ENCODE measurements around the gene CALML3. TPM values are rescaled to one million over a fixed set of nuclear protein-coding genes. Genes with fewer than 3 reads are reported as not detected.

CALML3 gene
- total RNA-seq, 4 donors from 2014 or later, result 0.24 TPM; not detected in 3

- intact Hi-C loops (cut with DNase I), result no loop called here
- no peak for DNase-seq
Measured at GRCh38 chr10:5502571-5503476, 21.9 kb upstream of the CALML3 start.

GRCh38 chr10:5503477-5503835 is 21.3 kb upstream of the CALML3 start:
- Histone ChIP-seq H3K27me3 (no peaks in the 10 kb centered on the region), H3K9me3 (no peaks in the 10 kb centered on the region), H3K36me3 (no peaks in the 10 kb centered on the region), H3K4me3 (replicated peaks in 1 of 3) (no peak overlapping the region), H3K4me1 (peaks cover 45 to 62% of the 10 kb centered on the region in 2 donors), H3K27ac (peak overlapping the region; percentile 63 to 94 (median 91))
- intact Hi-C loops (cut with DNase I), result no loop called here
- TF ChIP-seq POLR2A (IDR thresholded peaks at IDR 0.05), result peak in 1 of 2 donors; percentile 30
- TF ChIP-seq CTCF (IDR thresholded peaks at IDR 0.05), result no peak
- peak; percentile 90 to 91 for DNase-seq
- 38 to 44% methylated on average over 3 of the region's 3 CpGs for WGBS, 2 donors

More at GRCh38 chr10:5502571-5503476, 21.9 kb upstream of the CALML3 start:
- H3K4me3 ChIP-seq (replicated peaks in 1 of 3), result no peak overlapping the region
- H3K27ac ChIP-seq, result peak overlapping the region; percentile 80 to 94 (median 91)
- H3K36me3 ChIP-seq, result no peaks in the 10 kb centered on the region
- no peaks in the 10 kb centered on the region for H3K9me3 ChIP-seq
- peaks cover 42 to 58% of the 10 kb centered on the region in 2 donors for H3K4me1 ChIP-seq
- H3K27me3 ChIP-seq, result no peaks in the 10 kb centered on the region
- 54 to 64% methylated on average over 11 to 14 of the region's 14 CpGs for WGBS, 2 donors
- TF ChIP-seq POLR2A (IDR thresholded peaks at IDR 0.05), result no peak
- TF ChIP-seq CTCF (IDR thresholded peaks at IDR 0.05), result no peak

- H3K4me3 ChIP-seq (replicated peaks in 1 of 3), result no peak overlapping the region
- DNase-seq, result peak; percentile 31 to 45
- 72 to 77% methylated on average over 16 to 18 of the region's 18 CpGs for WGBS, 2 donors
- H3K27me3 ChIP-seq, result no peaks in the 10 kb centered on the region
- H3K9me3 ChIP-seq, result no peaks in the 10 kb centered on the region
- H3K4me1 ChIP-seq, result peaks cover 45 to 62% of the 10 kb centered on the region in 2 donors
- H3K36me3 ChIP-seq, result no peaks in the 10 kb centered on the region
- intact Hi-C loops (cut with DNase I), result no loop called here
- no peak for TF ChIP-seq POLR2A (IDR thresholded peaks at IDR 0.05)
- no peak for TF ChIP-seq CTCF (IDR thresholded peaks at IDR 0.05)
- peak overlapping the region; percentile 63 to 94 (median 85) for H3K27ac ChIP-seq
Measured at GRCh38 chr10:5504146-5505072, 20.4 kb upstream of the CALML3 start.

GRCh38 chr10:5506246-5506645 is 18.5 kb upstream of the CALML3 start:
- H3K27ac ChIP-seq, result peak overlapping the region in 1 of 3 donors; percentile 75
- no peak overlapping the region for H3K4me3 ChIP-seq (replicated peaks in 1 of 3)
- intact Hi-C loops (cut with DNase I), result no loop called here
- DNase-seq, result peak in 1 of 2 donors; percentile 28
- no peaks in the 10 kb centered on the region for H3K9me3 ChIP-seq
- WGBS, 2 donors, result 66 to 68% methylated on average over 2 of the region's 2 CpGs
- H3K27me3 ChIP-seq, result no peaks in the 10 kb centered on the region
- TF ChIP-seq POLR2A (IDR thresholded peaks at IDR 0.05) (no peak), CTCF (IDR thresholded peaks at IDR 0.05) (no peak)
- peaks cover 43 to 56% of the 10 kb centered on the region in 2 donors for H3K4me1 ChIP-seq
- H3K36me3 ChIP-seq, result no peaks in the 10 kb centered on the region
